Ureter (tissue), 1 donor: ENCODE data around the gene TBC1D1. TPM values are rescaled to one million over a fixed set of nuclear protein-coding genes. Genes with fewer than 3 reads are reported as not detected.

Source experiments
- DNase-seq: peaks from one replicate; pipeline ENCODE4 v3.0.0-alpha.2; 2020; ENCODE audit warnings: low spot score
- total RNA-seq: library from RNA; stranded (reverse); gene quantifications from one replicate; pipeline ENCODE4 v1.2.4, GENCODE V29; 2023
- donor health status: DM: yes; HTN: yes; CAD: no.

TBC1D1 gene
- total RNA-seq, 1 donor from 2014 or later, result 191 TPM

GRCh38 chr4:37994569-37994968 lies 103.7 kb downstream of the TBC1D1 start:
- DNase-seq, result no peak

GRCh38 chr4:37995299-37995821 lies 104.5 kb downstream of the TBC1D1 start:
- no peak for DNase-seq

GRCh38 chr4:37995981-37996775 lies 105.3 kb downstream of the TBC1D1 start:
- no peak for DNase-seq

GRCh38 chr4:37998226-37998625 lies 107.3 kb downstream of the TBC1D1 start:
- DNase-seq, result no peak

GRCh38 chr4:37999000-37999716 lies 108.3 kb downstream of the TBC1D1 start:
- DNase-seq, result no peak

- DNase-seq, result no peak
These were observed 109.1 kb downstream of the TBC1D1 start for GRCh38 chr4:37999965-38000364.

- no peak for DNase-seq
These were observed 111.0 kb downstream of the TBC1D1 start for GRCh38 chr4:38001927-38002326.

GRCh38 chr4:38002451-38003071 lies 111.7 kb downstream of the TBC1D1 start:
- DNase-seq, result no peak

GRCh38 chr4:38003102-38003501 lies 112.2 kb downstream of the TBC1D1 start:
- no peak for DNase-seq

GRCh38 chr4:38003628-38004027 lies 112.7 kb downstream of the TBC1D1 start:
- DNase-seq, result no peak

- DNase-seq, result no peak
These were observed 113.2 kb downstream of the TBC1D1 start for GRCh38 chr4:38004062-38004461.

GRCh38 chr4:38004887-38005286 lies 114.0 kb downstream of the TBC1D1 start:
- no peak for DNase-seq

GRCh38 chr4:38005637-38006036 lies 114.8 kb downstream of the TBC1D1 start:
- no peak for DNase-seq

- no peak for DNase-seq
These were observed 116.8 kb downstream of the TBC1D1 start for GRCh38 chr4:38007645-38008044.

- no peak for DNase-seq
These were observed 117.7 kb downstream of the TBC1D1 start for GRCh38 chr4:38008571-38009021.

GRCh38 chr4:38009421-38009820 lies 118.5 kb downstream of the TBC1D1 start:
- DNase-seq, result no peak

GRCh38 chr4:38009949-38010348 lies 119.1 kb downstream of the TBC1D1 start:
- DNase-seq, result no peak

- DNase-seq, result no peak
These were observed 120.8 kb downstream of the TBC1D1 start for GRCh38 chr4:38011511-38012162.

- DNase-seq, result no peak
These were observed 122.8 kb downstream of the TBC1D1 start for GRCh38 chr4:38013461-38014366.

- no peak for DNase-seq
These were observed 123.6 kb downstream of the TBC1D1 start for GRCh38 chr4:38014421-38014852.
